Calu3 (cell line): ENCODE results near the gene CAMSAP1. TPM values are rescaled to one million over a fixed set of nuclear protein-coding genes. Genes with fewer than 3 reads are reported as not detected.

ENCODE experiments used
- BruUV-seq: library from RNA; stranded (reverse); fragments of 400-500 nt; replicated peaks from 2 replicates; lab custom pipeline; 2021; lab: Mats Ljungman, UMichigan
- CTCF ChIA-PET: fragments of 300-600 bp; sonication (Branson Sonifier 250); formaldehyde crosslinking; loops from one replicate; lab custom pipeline; 2022; ENCODE audit warnings: antibody characterized with exemption; lab: Charles Lee
- DNase-seq: peaks from one replicate; pipeline ENCODE4 v3.0.0; 2022
- H3K27ac Mint-ChIP-seq: one replicate; pipeline ENCODE4 v1.8.0; 2022; ENCODE audit warnings: mixed read lengths; ENCODE audit not compliant: unreplicated experiment
- H3K27me3 Mint-ChIP-seq: one replicate; pipeline ENCODE4 v1.8.0; 2022; ENCODE audit warnings: mixed read lengths; ENCODE audit not compliant: unreplicated experiment
- H3K36me3 Mint-ChIP-seq: one replicate; pipeline ENCODE4 v1.8.0; 2022; ENCODE audit warnings: mild to moderate bottlenecking, moderate library complexity, mixed read lengths; ENCODE audit not compliant: insufficient read depth, unreplicated experiment
- H3K4me1 Mint-ChIP-seq: one replicate; pipeline ENCODE4 v1.8.0; 2022; ENCODE audit warnings: mild to moderate bottlenecking, low read depth, mixed read lengths; ENCODE audit not compliant: unreplicated experiment
- H3K4me3 Mint-ChIP-seq: one replicate; pipeline ENCODE4 v1.8.0; 2022; ENCODE audit warnings: mild to moderate bottlenecking, low read depth, moderate library complexity, mixed read lengths; ENCODE audit not compliant: unreplicated experiment
- H3K9me3 Mint-ChIP-seq: one replicate; pipeline ENCODE4 v1.8.0; 2022; ENCODE audit warnings: low read depth, mixed read lengths; ENCODE audit not compliant: unreplicated experiment
- intact Hi-C: fragments of 100-400 bp; cut with micrococcal nuclease; formaldehyde crosslinking; loops from one replicate; pipeline ENCODE4 v1.10.0; 2022; ENCODE audit not compliant: unreplicated experiment
- total RNA-seq: library from RNA; stranded (reverse); gene quantifications from 2 replicates; pipeline ENCODE4 v1.2.3, GENCODE V29; 2022
- TF ChIP-seq, protein P1 (sequence below): fragments of 200-600 bp; IDR thresholded peaks from one replicate; pipeline ENCODE4 v1.8.0; 2022; ENCODE audit warnings: antibody characterized with exemption; ENCODE audit not compliant: unreplicated experiment

The CAMSAP1 gene
- total RNA-seq, 1 experiment from 2014 or later: 28.1 TPM

DNA sequence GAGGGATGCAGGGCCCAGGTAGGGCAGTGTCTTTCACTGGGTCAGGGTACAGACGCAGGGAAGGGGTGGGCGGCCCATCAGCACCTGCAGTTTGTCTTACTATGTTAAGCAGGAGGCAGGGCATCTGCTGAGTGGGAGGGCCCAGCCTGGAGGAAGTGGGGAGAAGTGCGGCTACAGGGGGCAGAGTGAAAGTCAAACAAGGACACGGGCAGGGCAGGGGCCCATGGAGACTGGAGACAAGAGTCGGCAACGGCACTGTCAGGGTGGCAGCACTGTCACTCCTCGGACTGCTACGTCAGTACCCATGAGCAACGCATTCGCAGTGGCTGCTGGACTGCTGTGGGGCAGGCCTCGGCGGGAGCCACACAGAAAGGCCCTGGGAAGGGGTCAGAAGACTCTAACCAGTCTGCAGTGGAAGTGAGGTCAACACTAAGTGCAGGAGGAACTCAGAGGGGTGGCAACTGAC lies 19.7 kb downstream of the CAMSAP1 start:
- intact Hi-C loops: no loop called here
- DNase-seq: no peak
- no peaks in the 10 kb centered on the region for H3K9me3 Mint-ChIP-seq
- no peak overlapping the region for H3K4me3 Mint-ChIP-seq
- TF ChIP-seq, protein P1, sequence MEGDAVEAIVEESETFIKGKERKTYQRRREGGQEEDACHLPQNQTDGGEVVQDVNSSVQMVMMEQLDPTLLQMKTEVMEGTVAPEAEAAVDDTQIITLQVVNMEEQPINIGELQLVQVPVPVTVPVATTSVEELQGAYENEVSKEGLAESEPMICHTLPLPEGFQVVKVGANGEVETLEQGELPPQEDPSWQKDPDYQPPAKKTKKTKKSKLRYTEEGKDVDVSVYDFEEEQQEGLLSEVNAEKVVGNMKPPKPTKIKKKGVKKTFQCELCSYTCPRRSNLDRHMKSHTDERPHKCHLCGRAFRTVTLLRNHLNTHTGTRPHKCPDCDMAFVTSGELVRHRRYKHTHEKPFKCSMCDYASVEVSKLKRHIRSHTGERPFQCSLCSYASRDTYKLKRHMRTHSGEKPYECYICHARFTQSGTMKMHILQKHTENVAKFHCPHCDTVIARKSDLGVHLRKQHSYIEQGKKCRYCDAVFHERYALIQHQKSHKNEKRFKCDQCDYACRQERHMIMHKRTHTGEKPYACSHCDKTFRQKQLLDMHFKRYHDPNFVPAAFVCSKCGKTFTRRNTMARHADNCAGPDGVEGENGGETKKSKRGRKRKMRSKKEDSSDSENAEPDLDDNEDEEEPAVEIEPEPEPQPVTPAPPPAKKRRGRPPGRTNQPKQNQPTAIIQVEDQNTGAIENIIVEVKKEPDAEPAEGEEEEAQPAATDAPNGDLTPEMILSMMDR: no peak
- CTCF ChIA-PET: no interaction called here
- no peaks in the 10 kb centered on the region for H3K27me3 Mint-ChIP-seq
- H3K27ac Mint-ChIP-seq: no peak overlapping the region
- H3K4me1 Mint-ChIP-seq: peaks cover 69% of the 10 kb centered on the region
- BruUV-seq: no TSS peak
- H3K36me3 Mint-ChIP-seq: peaks cover 3% of the 10 kb centered on the region

DNA sequence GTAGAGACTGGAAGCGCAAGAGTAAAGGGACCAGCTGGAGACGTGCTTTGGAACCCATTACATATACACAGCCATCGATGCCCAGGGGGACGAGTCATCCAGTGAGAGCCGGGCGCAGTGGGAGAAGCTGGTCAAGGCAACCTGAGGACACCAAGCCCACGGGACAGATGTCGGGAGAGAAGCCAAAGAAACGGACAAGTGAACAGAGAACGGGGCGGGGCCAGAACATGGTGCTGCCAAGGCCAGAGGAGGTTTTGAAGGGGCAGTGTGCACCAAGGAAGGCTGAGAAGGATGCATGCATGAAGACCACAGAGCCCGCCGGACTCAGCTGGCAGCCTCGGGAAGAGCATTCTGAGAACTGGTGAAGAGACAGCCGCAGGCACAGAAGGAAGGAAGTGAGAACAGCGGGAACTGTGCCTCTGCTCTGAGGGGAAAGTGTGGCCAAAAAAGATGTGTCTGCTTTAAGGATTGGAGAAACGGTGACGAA lies 20.3 kb downstream of the CAMSAP1 start:
- CTCF ChIA-PET: no interaction called here
- intact Hi-C loops: no loop called here
- H3K9me3 Mint-ChIP-seq: no peaks in the 10 kb centered on the region
- no TSS peak for BruUV-seq
- H3K27me3 Mint-ChIP-seq: no peaks in the 10 kb centered on the region
- peaks cover 69% of the 10 kb centered on the region for H3K4me1 Mint-ChIP-seq
- H3K36me3 Mint-ChIP-seq: peaks cover 2% of the 10 kb centered on the region
- no peak for DNase-seq
- no peak overlapping the region for H3K27ac Mint-ChIP-seq
- TF ChIP-seq, protein P1: no peak
- no peak overlapping the region for H3K4me3 Mint-ChIP-seq

DNA sequence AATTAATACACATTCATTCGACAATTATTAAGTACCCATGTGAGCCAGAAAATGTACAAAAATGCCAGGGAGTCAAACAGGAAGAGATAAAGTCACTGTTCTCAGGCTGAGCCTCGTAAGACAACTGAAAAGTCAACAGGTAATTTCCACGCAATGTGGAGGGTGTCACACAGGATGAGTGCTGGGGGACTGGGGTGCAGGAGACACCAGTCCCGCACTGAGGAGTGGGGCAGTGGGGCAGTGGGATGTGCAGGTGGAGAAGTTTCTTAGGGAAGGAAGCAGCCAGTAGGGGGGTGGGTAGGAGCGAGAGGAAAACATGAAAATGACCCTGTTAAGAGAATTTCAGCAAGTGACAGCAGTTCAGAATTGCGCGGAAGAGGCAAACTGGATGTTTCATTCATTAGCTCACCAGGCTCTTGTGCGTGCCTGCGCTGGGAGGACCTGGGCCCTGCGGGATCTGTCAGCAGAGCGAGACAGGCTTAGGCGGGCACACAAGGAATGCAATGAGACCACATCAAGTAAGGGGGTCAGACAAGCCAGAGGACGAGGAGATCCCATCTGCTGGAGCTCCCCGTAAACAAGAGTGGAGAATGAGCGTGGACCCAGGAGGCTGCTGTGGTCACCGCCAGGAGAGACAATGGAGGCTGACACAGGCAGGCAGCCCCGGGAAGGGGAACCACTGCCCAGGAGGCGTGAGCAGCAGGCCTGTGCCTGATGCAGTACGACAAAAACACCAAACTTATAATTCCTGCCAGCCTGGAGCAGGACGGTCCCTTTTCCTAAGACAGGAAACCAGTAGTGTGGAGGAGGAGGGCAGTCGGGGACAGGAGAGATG lies 21.0 kb downstream of the CAMSAP1 start:
- Mint-ChIP-seq H3K27ac (no peak overlapping the region), H3K4me1 (peaks cover 62% of the 10 kb centered on the region), H3K27me3 (no peaks in the 10 kb centered on the region), H3K4me3 (no peak overlapping the region), H3K36me3 (no peaks in the 10 kb centered on the region), H3K9me3 (no peaks in the 10 kb centered on the region)
- no peak for DNase-seq
- intact Hi-C loops: no loop called here
- TF ChIP-seq, protein P1: no peak
- BruUV-seq: no TSS peak
- CTCF ChIA-PET: no interaction called here

DNA sequence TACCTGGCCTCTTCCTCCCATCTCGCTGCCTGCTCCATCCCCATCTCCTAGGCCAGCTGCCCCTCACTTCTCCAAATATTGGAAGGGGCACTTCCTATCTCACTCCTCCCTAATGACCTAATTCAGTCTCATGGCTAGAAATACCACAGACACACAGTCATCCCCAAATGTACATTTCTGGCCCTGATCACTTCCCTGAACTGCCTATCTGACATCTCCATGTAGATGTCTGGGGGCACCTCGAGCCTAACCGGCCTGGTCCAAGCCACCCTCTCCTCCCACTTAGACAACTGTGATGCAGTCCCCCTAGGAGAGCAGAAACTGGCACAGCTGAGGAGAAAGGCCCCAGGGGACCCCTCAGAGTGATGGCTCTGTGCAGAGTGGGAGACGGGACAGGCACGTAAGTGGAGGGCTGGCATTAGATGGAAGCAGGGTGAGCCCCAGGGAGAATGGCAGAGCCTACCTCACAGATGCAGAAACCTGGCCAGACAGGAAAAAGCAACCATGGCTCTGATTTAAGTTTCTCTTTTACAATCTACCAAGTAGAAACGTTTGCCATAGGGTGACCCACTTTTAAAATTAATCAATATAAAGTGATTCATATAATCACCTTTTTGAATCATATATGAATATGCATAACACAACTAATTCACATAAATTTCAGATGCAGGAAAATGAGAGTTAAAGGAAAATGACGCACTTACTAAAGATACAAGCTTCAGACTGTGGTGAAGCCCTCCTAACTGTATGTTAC lies 22.1 kb downstream of the CAMSAP1 start:
- BruUV-seq: no TSS peak
- TF ChIP-seq, protein P1: no peak
- Mint-ChIP-seq H3K4me3 (no peak overlapping the region), H3K27me3 (no peaks in the 10 kb centered on the region), H3K4me1 (peaks cover 51% of the 10 kb centered on the region), H3K36me3 (no peaks in the 10 kb centered on the region), H3K9me3 (no peaks in the 10 kb centered on the region), H3K27ac (no peak overlapping the region)
- no peak for DNase-seq
- CTCF ChIA-PET: no interaction called here
- intact Hi-C loops: no loop called here
